Chondrocyte (in vitro differentiated cells): ENCODE results near the gene PSD. TPM values are rescaled to one million over a fixed set of nuclear protein-coding genes. Genes with fewer than 3 reads are reported as not detected.

Experiments used
- DNase-seq: peaks from one replicate; pipeline ENCODE4 v3.0.0; 2021; ENCODE audit warnings: mixed read lengths, low spot score
- H3K27ac Mint-ChIP-seq: one replicate; pipeline ENCODE4 v1.8.0; 2021; ENCODE audit warnings: mild to moderate bottlenecking, moderate library complexity, mixed read lengths; ENCODE audit not compliant: unreplicated experiment
- H3K27me3 Mint-ChIP-seq: 2 replicates; pipeline ENCODE4 v1.8.0; 2021; ENCODE audit warnings: low read depth, mixed read lengths
- H3K36me3 Mint-ChIP-seq: 2 replicates; pipeline ENCODE4 v1.8.0; 2021; ENCODE audit warnings: low read depth, mixed read lengths
- H3K4me1 Mint-ChIP-seq: 2 replicates; pipeline ENCODE4 v1.8.0; 2021; ENCODE audit warnings: low read depth, mild to moderate bottlenecking, mixed read lengths
- H3K4me3 Mint-ChIP-seq: one replicate; pipeline ENCODE4 v1.8.0; 2021; ENCODE audit warnings: mild to moderate bottlenecking, moderate library complexity, mixed read lengths; ENCODE audit not compliant: unreplicated experiment
- H3K9me3 Mint-ChIP-seq: 2 replicates; pipeline ENCODE4 v1.8.0; 2021; ENCODE audit warnings: low read depth, mixed read lengths
- total RNA-seq: library from RNA; stranded (reverse); gene quantifications from 3 replicates; pipeline ENCODE4 v1.2.1, GENCODE V29; 2021
- TF ChIP-seq, protein P1 (sequence below): fragments of 200-600 bp; sonication (generic); IDR thresholded peaks from 2 replicates; pipeline ENCODE4 v1.5.0; 2021; ENCODE audit warnings: antibody characterized with exemption, mild to moderate bottlenecking, moderate library complexity

Gene PSD
- total RNA-seq, 1 donor from 2014 or later, result 4.0 TPM

- Mint-ChIP-seq H3K27me3 (no peaks in the 10 kb centered on the region), H3K36me3 (peaks cover 25% of the 10 kb centered on the region), H3K27ac (no peak overlapping the region), H3K4me1 (peaks cover 8% of the 10 kb centered on the region), H3K4me3 (no peak overlapping the region), H3K9me3 (no peaks in the 10 kb centered on the region)
- TF ChIP-seq, protein P1, sequence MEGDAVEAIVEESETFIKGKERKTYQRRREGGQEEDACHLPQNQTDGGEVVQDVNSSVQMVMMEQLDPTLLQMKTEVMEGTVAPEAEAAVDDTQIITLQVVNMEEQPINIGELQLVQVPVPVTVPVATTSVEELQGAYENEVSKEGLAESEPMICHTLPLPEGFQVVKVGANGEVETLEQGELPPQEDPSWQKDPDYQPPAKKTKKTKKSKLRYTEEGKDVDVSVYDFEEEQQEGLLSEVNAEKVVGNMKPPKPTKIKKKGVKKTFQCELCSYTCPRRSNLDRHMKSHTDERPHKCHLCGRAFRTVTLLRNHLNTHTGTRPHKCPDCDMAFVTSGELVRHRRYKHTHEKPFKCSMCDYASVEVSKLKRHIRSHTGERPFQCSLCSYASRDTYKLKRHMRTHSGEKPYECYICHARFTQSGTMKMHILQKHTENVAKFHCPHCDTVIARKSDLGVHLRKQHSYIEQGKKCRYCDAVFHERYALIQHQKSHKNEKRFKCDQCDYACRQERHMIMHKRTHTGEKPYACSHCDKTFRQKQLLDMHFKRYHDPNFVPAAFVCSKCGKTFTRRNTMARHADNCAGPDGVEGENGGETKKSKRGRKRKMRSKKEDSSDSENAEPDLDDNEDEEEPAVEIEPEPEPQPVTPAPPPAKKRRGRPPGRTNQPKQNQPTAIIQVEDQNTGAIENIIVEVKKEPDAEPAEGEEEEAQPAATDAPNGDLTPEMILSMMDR, result no peak
- DNase-seq, result peak; percentile 55
Measured at GRCh38 chr10:102382871-102383270, 35.7 kb downstream of the PSD start.

DNA sequence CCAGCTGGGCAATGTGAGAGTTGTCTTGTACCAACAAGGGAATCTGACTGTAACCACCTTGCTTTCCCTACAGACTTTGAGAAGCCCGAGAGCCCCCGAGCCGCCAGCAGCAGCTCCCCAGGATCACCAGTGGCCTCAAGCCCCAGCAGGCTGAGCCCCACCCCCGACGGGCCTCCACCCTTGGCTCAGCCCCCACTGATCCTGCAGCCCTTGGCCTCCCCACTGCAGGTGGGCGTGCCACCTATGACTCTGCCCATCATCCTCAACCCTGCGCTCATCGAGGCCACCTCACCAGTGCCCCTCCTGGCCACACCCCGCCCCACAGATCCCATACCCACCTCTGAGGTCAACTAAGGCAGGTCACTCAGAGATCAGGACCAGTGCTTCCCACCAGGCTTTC, 36.6 kb downstream of the PSD start:
- Mint-ChIP-seq H3K9me3 (no peaks in the 10 kb centered on the region), H3K4me1 (peaks cover 8% of the 10 kb centered on the region), H3K27me3 (no peaks in the 10 kb centered on the region), H3K36me3 (peaks cover 25% of the 10 kb centered on the region), H3K4me3 (no peak overlapping the region), H3K27ac (no peak overlapping the region)
- TF ChIP-seq, protein P1, result no peak
- DNase-seq, result peak; percentile 85

GRCh38 chr10:102379383-102379782, 39.2 kb downstream of the PSD start:
- peak; percentile 69 for DNase-seq
- Mint-ChIP-seq H3K4me1 (no peaks in the 10 kb centered on the region), H3K36me3 (peaks cover 34% of the 10 kb centered on the region), H3K9me3 (no peaks in the 10 kb centered on the region), H3K27me3 (no peaks in the 10 kb centered on the region), H3K27ac (no peak overlapping the region), H3K4me3 (no peak overlapping the region)
- TF ChIP-seq, protein P1, result no peak

DNA sequence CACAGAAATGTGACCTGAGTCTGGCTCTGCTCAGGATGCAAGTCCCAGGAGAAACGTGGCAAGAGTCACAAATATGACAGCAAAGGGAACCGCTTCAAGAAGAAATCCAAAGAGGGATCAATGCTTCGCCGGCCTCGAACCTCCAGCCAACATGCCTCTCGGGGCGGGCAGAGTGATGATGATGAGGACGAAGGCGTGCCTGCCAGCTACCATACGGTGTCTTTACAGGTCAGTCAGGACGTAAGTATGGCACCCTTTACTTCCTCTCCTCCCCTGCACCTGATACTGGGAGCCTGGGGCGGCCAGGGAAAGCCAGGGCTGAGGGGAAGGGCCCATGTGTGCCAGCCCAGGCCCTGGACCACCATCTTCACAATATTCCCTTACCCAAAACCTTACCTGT, 41.7 kb downstream of the PSD start:
- H3K9me3 Mint-ChIP-seq, result no peaks in the 10 kb centered on the region
- peaks cover 39% of the 10 kb centered on the region for H3K36me3 Mint-ChIP-seq

DNA sequence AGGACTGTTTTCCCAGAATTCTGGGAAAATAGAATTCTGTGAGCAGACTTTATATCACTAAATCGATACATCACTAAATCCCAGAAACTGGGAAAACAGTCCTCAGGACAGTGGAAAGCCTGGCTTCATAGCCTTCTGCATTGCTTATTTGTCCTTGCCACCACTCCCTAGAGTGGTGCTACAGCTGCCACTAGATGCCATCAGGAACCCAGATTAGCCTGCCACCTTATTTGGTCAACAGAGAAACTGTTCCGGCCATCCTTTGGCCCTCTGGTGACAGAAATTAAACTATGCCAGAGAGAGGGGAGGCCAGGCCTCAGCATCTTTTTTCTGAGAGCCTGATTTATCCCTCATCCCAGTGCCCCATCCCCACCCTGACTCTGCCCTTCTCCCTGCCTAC, 42.7 kb downstream of the PSD start:
- no peaks in the 10 kb centered on the region for H3K4me1 Mint-ChIP-seq
- peaks cover 3% of the 10 kb centered on the region for H3K9me3 Mint-ChIP-seq
- no peak overlapping the region for H3K4me3 Mint-ChIP-seq

More for the DNA sequence above, 41.7 kb downstream of the PSD start:
- Mint-ChIP-seq H3K27me3 (no peaks in the 10 kb centered on the region), H3K4me3 (no peak overlapping the region), H3K4me1 (no peaks in the 10 kb centered on the region), H3K27ac (no peak overlapping the region)
- peak; percentile 55 for DNase-seq
- TF ChIP-seq, protein P1, result no peak

More for the DNA sequence above, 42.7 kb downstream of the PSD start:
- no peaks in the 10 kb centered on the region for H3K27me3 Mint-ChIP-seq
- TF ChIP-seq, protein P1, result no peak
- peaks cover 40% of the 10 kb centered on the region for H3K36me3 Mint-ChIP-seq
- no peak for DNase-seq
- no peak overlapping the region for H3K27ac Mint-ChIP-seq
